Colonic mucosa (tissue), 4 donors: Measurements from ENCODE around the gene PWP1. TPM values are rescaled to one million over a fixed set of nuclear protein-coding genes. Genes with fewer than 3 reads are reported as not detected.
"Not testable (repeated sequence)": the region's sequence is repeated elsewhere in the genome, so short reads cannot be mapped to it uniquely, and the experiment has no call there.

Experiments
- DNase-seq: peaks from one replicate; pipeline ENCODE4 v3.0.0-alpha.2; 2020
- H3K27ac ChIP-seq: fragments of 200-600 bp; one replicate; pipeline ENCODE4 v1.8.0; 2021
- H3K27me3 ChIP-seq: fragments of 200-600 bp; one replicate; pipeline ENCODE4 v1.8.0; 2021
- H3K36me3 ChIP-seq: fragments of 200-600 bp; one replicate; pipeline ENCODE4 v1.8.0; 2021
- H3K4me1 ChIP-seq: fragments of 200-600 bp; one replicate; pipeline ENCODE4 v1.8.0; 2021; ENCODE audit warnings: mild to moderate bottlenecking
- H3K4me3 ChIP-seq: fragments of 200-600 bp; one replicate; pipeline ENCODE4 v1.8.0; 2021
- H3K9ac ChIP-seq, 2 donors: one replicate each; pipeline ENCODE4 v1.7.0; 2013; ENCODE audit warnings: control low read depth in 2 of 2, low read depth in 2 of 2, low read length in 2 of 2
- H3K9me3 ChIP-seq: fragments of 200-600 bp; one replicate; pipeline ENCODE4 v1.8.0; 2021
- CTCF ChIP-seq: fragments of 200-600 bp; IDR thresholded peaks from one replicate; pipeline ENCODE4 v1.8.0; 2022; ENCODE audit warnings: antibody characterized with exemption, mild to moderate bottlenecking
- intact Hi-C: fragments of 100-400 bp; cut with DNase I; formaldehyde crosslinking; loops from one replicate; pipeline ENCODE4 v1.14.1; 2022
- total RNA-seq, 2 donors: library from RNA; stranded (reverse); fragmentation: NEBNext Ultra II Directional in 1 of 2; extraction: Animal tissue kit (Norgen Biotek cat#: 25700) in 1 of 2; gene quantifications; one replicate each; pipeline ENCODE4 v1.2.1, GENCODE V29; 2021
- donor health status: healthy.
- donor health status: DM: no; HTN: no; CAD: no.
- donor health status: DM: no; HTN: no; CAD: no.

Gene PWP1
- total RNA-seq, 2 donors from 2014 or later = 19.7 to 23.8 TPM

- no peaks in the 10 kb centered on the region for H3K9me3 ChIP-seq
- intact Hi-C loops = loop anchor here (5.0 kb wide), 1 partner anchor 35 kb away; no protein-coding TSS in a partner anchor
- no peak overlapping the region for H3K9ac ChIP-seq
- DNase-seq = no peak
- H3K27me3 ChIP-seq = no peaks in the 10 kb centered on the region
- H3K27ac ChIP-seq = no peak overlapping the region
- peaks cover 19% of the 10 kb centered on the region for H3K36me3 ChIP-seq
- H3K4me3 ChIP-seq = no peak overlapping the region
- no peak for TF ChIP-seq CTCF
- H3K4me1 ChIP-seq = no peaks in the 10 kb centered on the region
Measured at GRCh38 chr12:107702106-107702505, 16.5 kb downstream of the PWP1 start.

GRCh38 chr12:107704041-107704440 is 18.4 kb downstream of the PWP1 start:
- no peaks in the 10 kb centered on the region for H3K9me3 ChIP-seq
- H3K4me3 ChIP-seq = no peak overlapping the region
- no peak for TF ChIP-seq CTCF
- no peaks in the 10 kb centered on the region for H3K4me1 ChIP-seq
- H3K36me3 ChIP-seq = peaks cover 2% of the 10 kb centered on the region
- no peak overlapping the region for H3K9ac ChIP-seq
- H3K27ac ChIP-seq = no peak overlapping the region
- H3K27me3 ChIP-seq = no peaks in the 10 kb centered on the region
- no peak for DNase-seq
- intact Hi-C loops = loop anchor here (5.0 kb wide), 1 partner anchor 33 kb away; no protein-coding TSS in a partner anchor

DNA sequence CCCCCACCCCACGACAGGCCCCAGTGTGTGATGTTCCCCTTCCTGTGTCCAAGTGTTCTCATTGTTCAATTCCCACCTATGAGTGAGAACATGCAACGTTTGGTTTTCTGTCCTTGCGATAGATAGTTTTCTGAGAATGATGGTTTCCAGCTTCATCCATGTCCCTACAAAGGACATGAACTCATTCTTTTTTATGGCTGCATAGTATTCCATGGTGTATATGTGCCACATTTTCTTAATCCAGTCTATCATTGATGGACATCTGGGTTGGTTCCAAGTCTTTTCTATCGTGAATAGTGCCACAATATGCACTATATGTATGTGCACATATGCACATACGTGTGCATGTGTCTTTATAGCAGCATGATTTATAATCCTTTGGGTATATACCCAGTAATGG is 19.9 kb downstream of the PWP1 start:
- H3K9me3 ChIP-seq, intact Hi-C loops, H3K4me1 ChIP-seq, H3K9ac ChIP-seq, H3K27ac ChIP-seq, H3K4me3 ChIP-seq, H3K36me3 ChIP-seq, H3K27me3 ChIP-seq, DNase-seq: not testable (repeated sequence)

GRCh38 chr12:107715780-107716179 is 30.2 kb downstream of the PWP1 start:
- Histone ChIP-seq H3K4me3 (no peak overlapping the region), H3K4me1 (no peaks in the 10 kb centered on the region), H3K27ac (no peak overlapping the region), H3K27me3 (no peaks in the 10 kb centered on the region), H3K9ac (no peak overlapping the region), H3K9me3 (no peaks in the 10 kb centered on the region), H3K36me3 (no peaks in the 10 kb centered on the region)
- intact Hi-C loops = no loop called here
- no peak for DNase-seq
- no peak for TF ChIP-seq CTCF

DNA sequence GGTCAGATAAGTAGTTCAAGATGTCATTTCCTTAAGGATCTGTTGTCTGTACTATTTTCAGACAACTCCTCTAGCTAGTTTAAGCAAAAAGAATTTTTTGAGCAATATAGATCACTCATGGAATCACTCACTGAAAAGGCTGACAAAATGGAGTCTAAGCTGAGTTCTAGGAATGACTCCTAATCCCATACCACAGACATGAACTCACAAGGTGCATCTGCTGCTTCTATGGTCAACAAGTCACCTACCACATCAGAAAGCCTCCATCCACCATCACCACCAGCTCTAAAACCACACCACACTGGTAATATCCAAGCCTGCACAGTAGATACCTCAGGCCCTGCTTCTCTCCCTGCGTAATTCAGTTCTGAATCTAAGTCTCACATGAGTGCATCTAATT is 33.0 kb downstream of the PWP1 start:
- Histone ChIP-seq H3K9me3 (no peaks in the 10 kb centered on the region), H3K27me3 (no peaks in the 10 kb centered on the region), H3K4me1 (no peaks in the 10 kb centered on the region), H3K27ac (no peak overlapping the region), H3K36me3 (no peaks in the 10 kb centered on the region), H3K9ac (no peak overlapping the region), H3K4me3 (no peak overlapping the region)
- no peak for TF ChIP-seq CTCF
- intact Hi-C loops = no loop called here
- no peak for DNase-seq

DNA sequence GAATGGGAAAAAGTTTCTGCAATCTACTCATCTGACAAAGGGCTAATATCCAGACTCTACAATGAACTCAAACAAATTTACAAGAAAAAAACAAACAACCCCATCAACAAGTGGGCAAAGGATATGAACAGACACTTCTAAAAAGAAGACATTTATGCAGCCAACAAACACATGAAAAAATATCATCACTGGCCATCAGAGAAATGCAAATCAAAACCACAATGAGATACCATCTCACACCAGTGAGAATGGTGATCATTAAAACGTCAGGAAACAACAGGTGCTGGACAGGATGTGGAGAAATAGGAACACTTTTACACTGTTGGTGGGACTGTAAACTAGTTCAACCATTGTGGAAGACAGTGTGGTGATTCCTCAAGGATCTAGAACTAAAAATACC is 41.7 kb downstream of the PWP1 start:
- H3K9me3 ChIP-seq, H3K36me3 ChIP-seq, H3K4me1 ChIP-seq, intact Hi-C loops, H3K9ac ChIP-seq, H3K4me3 ChIP-seq, H3K27ac ChIP-seq, DNase-seq, H3K27me3 ChIP-seq: not testable (repeated sequence)

- H3K27me3 ChIP-seq, intact Hi-C loops, DNase-seq: not testable (repeated sequence)
Measured at GRCh38 chr12:107727742-107728141, 42.1 kb downstream of the PWP1 start.

More at GRCh38 chr12:107727742-107728141, 42.1 kb downstream of the PWP1 start:
- not testable (repeated sequence) for H3K9ac ChIP-seq, H3K27ac ChIP-seq, H3K36me3 ChIP-seq, H3K4me3 ChIP-seq, H3K4me1 ChIP-seq, H3K9me3 ChIP-seq
